Heart left ventricle (tissue), 13 donors: ENCODE results near the gene NSG1.

Experiments used
- POLR2A ChIP-seq, 2 donors: fragments of 450-650 bp; IDR thresholded peaks; one replicate each; pipeline ENCODE4 v1.6.1; 2017; ENCODE audit warnings: antibody characterized with exemption in 2 of 2, mild to moderate bottlenecking in 2 of 2, moderate library complexity in 2 of 2
- TF ChIP-seq, protein P1 (sequence below), 12 donors: fragments of 200-600 bp; sonication (generic) in 4 of 12; IDR thresholded peaks; one replicate each; pipeline versions ENCODE4 v1.5.0 to v1.8.0; 2018 to 2022; ENCODE audit warnings: antibody characterized with exemption in 12 of 12, mild to moderate bottlenecking in 5 of 12
- donor health status: ischemic (EF 13 %, LVEDD 7.1; RV severe dilation, severe dysfunction).
- donor health status: DM: no; HTN: yes; CAD: no.
- donor health status: DM: no; HTN: no; CAD: no.
- donor health status: ischemic (EF 25% LVEDD 6.9; RV normal size, moderate dysfunction).
- donor health status: ischemic (EF 25% LVEDD 5.7; RV mildly dilated, moderate dysfunction).
- donor health status: ischemic (EF 35%, LVEDD 5.7; RV mildly dilated, moderate dysfunction).
- donor health status: nonischemic (EF 11% LVEDD 7.7; RV severe dilation, severe dysfunction).
- donor health status: DM: yes; HTN: yes; CAD: no.
- donor health status: PGD.
- donor health status: ischemic (EF 29% LVEDD 5.4; RV normal size, mild dysfunction).
- donor health status: nonischemic (EF 23%, LVEDD 6.1; RV moderate dilation, normal function).

- no peak for TF ChIP-seq POLR2A (IDR thresholded peaks at IDR 0.05)
- TF ChIP-seq, protein P1, sequence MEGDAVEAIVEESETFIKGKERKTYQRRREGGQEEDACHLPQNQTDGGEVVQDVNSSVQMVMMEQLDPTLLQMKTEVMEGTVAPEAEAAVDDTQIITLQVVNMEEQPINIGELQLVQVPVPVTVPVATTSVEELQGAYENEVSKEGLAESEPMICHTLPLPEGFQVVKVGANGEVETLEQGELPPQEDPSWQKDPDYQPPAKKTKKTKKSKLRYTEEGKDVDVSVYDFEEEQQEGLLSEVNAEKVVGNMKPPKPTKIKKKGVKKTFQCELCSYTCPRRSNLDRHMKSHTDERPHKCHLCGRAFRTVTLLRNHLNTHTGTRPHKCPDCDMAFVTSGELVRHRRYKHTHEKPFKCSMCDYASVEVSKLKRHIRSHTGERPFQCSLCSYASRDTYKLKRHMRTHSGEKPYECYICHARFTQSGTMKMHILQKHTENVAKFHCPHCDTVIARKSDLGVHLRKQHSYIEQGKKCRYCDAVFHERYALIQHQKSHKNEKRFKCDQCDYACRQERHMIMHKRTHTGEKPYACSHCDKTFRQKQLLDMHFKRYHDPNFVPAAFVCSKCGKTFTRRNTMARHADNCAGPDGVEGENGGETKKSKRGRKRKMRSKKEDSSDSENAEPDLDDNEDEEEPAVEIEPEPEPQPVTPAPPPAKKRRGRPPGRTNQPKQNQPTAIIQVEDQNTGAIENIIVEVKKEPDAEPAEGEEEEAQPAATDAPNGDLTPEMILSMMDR (IDR thresholded peaks at IDR 0.05) = no peak
Measured at GRCh38 chr4:4361883-4362282, 25.0 kb upstream of the NSG1 start.
